HL-60 (cell line): ENCODE data around the gene ENPP3.

ENCODE experiments used
- DNase-seq, 2 experiments: peaks; one replicate each; pipeline ENCODE4 v3.0.0-alpha.2; 2010 to 2020; ENCODE audit warnings: low read depth in 1 of 2, low spot score in 1 of 2
- H3K27ac ChIP-seq: fragments of 250-450 bp; sonication (Bioruptor Pico); replicated peaks from 2 replicates; pipeline ENCODE4 v1.5.1; 2020; ENCODE audit warnings: mild to moderate bottlenecking, moderate library complexity
- H3K27me3 ChIP-seq: fragments of 250-450 bp; sonication (Bioruptor Pico); 2 replicates; pipeline ENCODE4 v1.5.1; 2021; ENCODE audit warnings: mild to moderate bottlenecking, moderate library complexity; ENCODE audit not compliant: insufficient read depth, poor library complexity, severe bottlenecking
- H3K4me3 ChIP-seq: replicated peaks from 2 replicates; pipeline ENCODE4 v1.5.1; 2011; ENCODE audit warnings: mild to moderate bottlenecking, control low read depth, low read length; ENCODE audit not compliant: insufficient read depth
- GABPA ChIP-seq: IDR thresholded peaks from 2 replicates; pipeline ENCODE4 v1.6.1; 2012; ENCODE audit warnings: low read depth
- POLR2AphosphoS5 ChIP-seq: IDR thresholded peaks from 2 replicates; pipeline ENCODE4 v1.6.1; 2012; ENCODE audit warnings: low read depth
- SPI1 ChIP-seq: IDR thresholded peaks from 2 replicates; pipeline ENCODE4 v1.6.1; 2012; ENCODE audit warnings: low read depth, mild to moderate bottlenecking, borderline replicate concordance
- TF ChIP-seq, protein P1 (sequence below): IDR thresholded peaks from 2 replicates; pipeline ENCODE4 v1.6.1; 2012; ENCODE audit warnings: low read depth; ENCODE audit not compliant: insufficient replicate concordance
- TF ChIP-seq, protein P2 (sequence below): IDR thresholded peaks from one replicate; pipeline ENCODE4 v1.5.1; 2011; ENCODE audit warnings: low read length, control low read depth, inconsistent platforms; ENCODE audit not compliant: insufficient read depth

Gene ENPP3

DNA sequence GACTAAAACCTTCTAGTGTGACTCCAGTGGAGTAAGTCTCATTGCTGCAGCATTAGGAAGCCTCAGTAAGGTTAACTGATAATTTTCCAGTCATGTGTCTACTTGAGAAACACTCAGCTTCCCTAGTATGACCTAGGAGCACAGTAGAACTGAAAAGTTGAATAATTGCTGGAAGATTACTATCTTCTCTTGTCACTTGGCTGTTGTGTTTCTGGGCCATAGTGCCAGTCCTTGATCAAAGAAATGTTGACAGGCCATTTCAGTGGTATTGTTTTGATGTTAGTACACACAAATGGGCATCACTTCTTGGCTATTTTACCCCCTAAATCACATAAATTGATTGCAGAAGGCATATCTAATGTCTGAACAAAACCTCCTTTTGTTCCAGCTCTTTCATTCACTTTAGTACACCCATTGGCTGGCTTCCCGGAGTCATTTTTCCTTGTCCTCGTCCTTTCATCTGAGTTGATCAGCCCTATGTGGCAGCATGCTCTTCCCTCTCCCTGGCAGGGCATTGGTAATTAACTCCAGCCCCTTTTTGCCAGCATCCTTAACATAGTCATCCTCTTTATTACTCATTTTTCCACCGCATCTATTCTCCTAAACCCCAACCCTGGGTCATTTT is 6.0 kb downstream of the ENPP3 start:
- Histone ChIP-seq H3K27ac (no peak overlapping the region), H3K4me3 (no peak overlapping the region), H3K27me3 (no peaks in the 10 kb centered on the region)
- TF ChIP-seq POLR2AphosphoS5 = no peak
- TF ChIP-seq, protein P1, sequence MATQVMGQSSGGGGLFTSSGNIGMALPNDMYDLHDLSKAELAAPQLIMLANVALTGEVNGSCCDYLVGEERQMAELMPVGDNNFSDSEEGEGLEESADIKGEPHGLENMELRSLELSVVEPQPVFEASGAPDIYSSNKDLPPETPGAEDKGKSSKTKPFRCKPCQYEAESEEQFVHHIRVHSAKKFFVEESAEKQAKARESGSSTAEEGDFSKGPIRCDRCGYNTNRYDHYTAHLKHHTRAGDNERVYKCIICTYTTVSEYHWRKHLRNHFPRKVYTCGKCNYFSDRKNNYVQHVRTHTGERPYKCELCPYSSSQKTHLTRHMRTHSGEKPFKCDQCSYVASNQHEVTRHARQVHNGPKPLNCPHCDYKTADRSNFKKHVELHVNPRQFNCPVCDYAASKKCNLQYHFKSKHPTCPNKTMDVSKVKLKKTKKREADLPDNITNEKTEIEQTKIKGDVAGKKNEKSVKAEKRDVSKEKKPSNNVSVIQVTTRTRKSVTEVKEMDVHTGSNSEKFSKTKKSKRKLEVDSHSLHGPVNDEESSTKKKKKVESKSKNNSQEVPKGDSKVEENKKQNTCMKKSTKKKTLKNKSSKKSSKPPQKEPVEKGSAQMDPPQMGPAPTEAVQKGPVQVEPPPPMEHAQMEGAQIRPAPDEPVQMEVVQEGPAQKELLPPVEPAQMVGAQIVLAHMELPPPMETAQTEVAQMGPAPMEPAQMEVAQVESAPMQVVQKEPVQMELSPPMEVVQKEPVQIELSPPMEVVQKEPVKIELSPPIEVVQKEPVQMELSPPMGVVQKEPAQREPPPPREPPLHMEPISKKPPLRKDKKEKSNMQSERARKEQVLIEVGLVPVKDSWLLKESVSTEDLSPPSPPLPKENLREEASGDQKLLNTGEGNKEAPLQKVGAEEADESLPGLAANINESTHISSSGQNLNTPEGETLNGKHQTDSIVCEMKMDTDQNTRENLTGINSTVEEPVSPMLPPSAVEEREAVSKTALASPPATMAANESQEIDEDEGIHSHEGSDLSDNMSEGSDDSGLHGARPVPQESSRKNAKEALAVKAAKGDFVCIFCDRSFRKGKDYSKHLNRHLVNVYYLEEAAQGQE = no peak
- TF ChIP-seq, protein P2, sequence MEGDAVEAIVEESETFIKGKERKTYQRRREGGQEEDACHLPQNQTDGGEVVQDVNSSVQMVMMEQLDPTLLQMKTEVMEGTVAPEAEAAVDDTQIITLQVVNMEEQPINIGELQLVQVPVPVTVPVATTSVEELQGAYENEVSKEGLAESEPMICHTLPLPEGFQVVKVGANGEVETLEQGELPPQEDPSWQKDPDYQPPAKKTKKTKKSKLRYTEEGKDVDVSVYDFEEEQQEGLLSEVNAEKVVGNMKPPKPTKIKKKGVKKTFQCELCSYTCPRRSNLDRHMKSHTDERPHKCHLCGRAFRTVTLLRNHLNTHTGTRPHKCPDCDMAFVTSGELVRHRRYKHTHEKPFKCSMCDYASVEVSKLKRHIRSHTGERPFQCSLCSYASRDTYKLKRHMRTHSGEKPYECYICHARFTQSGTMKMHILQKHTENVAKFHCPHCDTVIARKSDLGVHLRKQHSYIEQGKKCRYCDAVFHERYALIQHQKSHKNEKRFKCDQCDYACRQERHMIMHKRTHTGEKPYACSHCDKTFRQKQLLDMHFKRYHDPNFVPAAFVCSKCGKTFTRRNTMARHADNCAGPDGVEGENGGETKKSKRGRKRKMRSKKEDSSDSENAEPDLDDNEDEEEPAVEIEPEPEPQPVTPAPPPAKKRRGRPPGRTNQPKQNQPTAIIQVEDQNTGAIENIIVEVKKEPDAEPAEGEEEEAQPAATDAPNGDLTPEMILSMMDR = no peak
- TF ChIP-seq SPI1 = no peak
- no peak for TF ChIP-seq GABPA
- DNase-seq = no peak

- TF ChIP-seq, protein P2 = no peak
- TF ChIP-seq SPI1 = no peak
- TF ChIP-seq GABPA = no peak
- no peak for TF ChIP-seq POLR2AphosphoS5
- TF ChIP-seq, protein P1 = no peak
- Histone ChIP-seq H3K27ac (no peak overlapping the region), H3K27me3 (no peaks in the 10 kb centered on the region), H3K4me3 (no peak overlapping the region)
- no peak for DNase-seq
These were observed 6.9 kb downstream of the ENPP3 start for GRCh38 chr6:131643855-131644460.

- H3K27me3 ChIP-seq = no peaks in the 10 kb centered on the region
- no peak overlapping the region for H3K4me3 ChIP-seq
- DNase-seq = no peak
- H3K27ac ChIP-seq = no peak overlapping the region
- TF ChIP-seq GABPA (no peak), SPI1 (no peak), POLR2AphosphoS5 (no peak)
- TF ChIP-seq, protein P1 = no peak
- TF ChIP-seq, protein P2 = no peak
These were observed 7.8 kb downstream of the ENPP3 start for GRCh38 chr6:131644921-131645320.
